Smooth muscle cell (in vitro differentiated cells): ENCODE data around the gene SMIM17. TPM values are rescaled to one million over a fixed set of nuclear protein-coding genes. Genes with fewer than 3 reads are reported as not detected.

Experiments
- DNase-seq: peaks from one replicate; lab custom pipeline; 2025; ENCODE audit not compliant: unreplicated experiment; lab: John Stamatoyannopoulos, UW
- H2AFZ ChIP-seq: fragments of 200-600 bp; sonication (generic); 2 replicates; pipeline ENCODE4 v1.6.0; 2016; ENCODE audit warnings: antibody characterized with exemption, low read depth, mild to moderate bottlenecking
- H3F3A ChIP-seq: fragments of 200-600 bp; sonication (generic); 2 replicates; pipeline ENCODE4 v1.6.0; 2017; ENCODE audit warnings: antibody characterized with exemption, low read depth
- H3K27ac ChIP-seq: fragments of 200-600 bp; sonication (generic); 2 replicates; pipeline ENCODE4 v1.5.1; 2016; ENCODE audit warnings: low read depth, mild to moderate bottlenecking
- H3K27me3 ChIP-seq: fragments of 200-600 bp; sonication (generic); 2 replicates; pipeline ENCODE4 v1.6.1; 2016; ENCODE audit warnings: low read depth, mild to moderate bottlenecking
- H3K36me3 ChIP-seq: fragments of 200-600 bp; sonication (generic); 2 replicates; pipeline ENCODE4 v1.5.1; 2016; ENCODE audit warnings: low read depth
- H3K4me1 ChIP-seq: fragments of 200-600 bp; sonication (generic); 2 replicates; pipeline ENCODE4 v1.5.1; 2016; ENCODE audit warnings: low read depth
- H3K4me2 ChIP-seq: fragments of 200-600 bp; sonication (generic); 2 replicates; pipeline ENCODE4 v1.6.0; 2016; ENCODE audit warnings: mild to moderate bottlenecking
- H3K4me3 ChIP-seq: fragments of 200-600 bp; sonication (generic); 2 replicates; pipeline ENCODE4 v1.5.1; 2016; ENCODE audit warnings: mild to moderate bottlenecking
- H3K79me2 ChIP-seq: fragments of 200-600 bp; sonication (generic); 2 replicates; pipeline ENCODE4 v1.6.0; 2016; ENCODE audit warnings: low read depth, mild to moderate bottlenecking
- H3K9ac ChIP-seq: fragments of 200-600 bp; sonication (generic); 2 replicates; pipeline ENCODE4 v1.6.0; 2016; ENCODE audit warnings: low read depth
- H3K9me3 ChIP-seq: fragments of 200-600 bp; sonication (generic); replicated peaks from 2 replicates; pipeline ENCODE4 v1.5.1; 2016; ENCODE audit warnings: low read depth
- H4K20me1 ChIP-seq: fragments of 200-600 bp; sonication (generic); 2 replicates; pipeline ENCODE4 v1.6.0; 2016; ENCODE audit warnings: low read depth
- CTCF ChIP-seq: fragments of 200-600 bp; sonication (generic); IDR thresholded peaks from 2 replicates; pipeline ENCODE4 v1.5.1; 2017; ENCODE audit warnings: borderline replicate concordance, mild to moderate bottlenecking, antibody characterized with exemption; ENCODE audit not compliant: insufficient read depth, poor library complexity, severe bottlenecking
- WGBS: methylation state at CpG from one replicate; pipeline ENCODE4 v1.1.7; 2016; ENCODE audit warnings: low lambda C conversion rate; 5-methylcytosine and 5-hydroxymethylcytosine counted together
- polyA plus RNA-seq: library from polyadenylated mRNA; unstranded; fragments of >200 nt; fragmentation: Nextera tagmentation; extraction: Ambion mirVana; gene quantifications from 2 replicates; pipeline ENCODE4 v1.2.1, GENCODE V29; 2016
- total RNA-seq: library from RNA; depleted of rRNA; stranded (reverse); fragments of >200 nt; gene quantifications from 2 replicates; pipeline ENCODE4 v1.2.3, GENCODE V29; 2014

Gene SMIM17
- total and polyA plus RNA-seq, 2 experiments from 2014 or later = 0.63 to 0.94 TPM

- peaks cover 4% of the 10 kb centered on the region for H3K9me3 ChIP-seq
- H3K4me1 ChIP-seq = no peaks in the 10 kb centered on the region
- H4K20me1 ChIP-seq = no peaks in the 10 kb centered on the region
- no peak overlapping the region for H3K4me3 ChIP-seq
- H3K36me3 ChIP-seq = no peaks in the 10 kb centered on the region
- no peak overlapping the region for H3K4me2 ChIP-seq
- H3K27me3 ChIP-seq = no peaks in the 10 kb centered on the region
- H3K79me2 ChIP-seq = no peaks in the 10 kb centered on the region
- WGBS = 81% methylated on average over 10 of the region's 10 CpGs
- no peaks in the 10 kb centered on the region for H3F3A ChIP-seq
- no peak overlapping the region for H3K9ac ChIP-seq
- no peak overlapping the region for H3K27ac ChIP-seq
- DNase-seq = no peak
- no peak overlapping the region for H2AFZ ChIP-seq
- no peak for TF ChIP-seq CTCF
Measured at GRCh38 chr19:56690670-56691069, 47.7 kb downstream of the SMIM17 start.

GRCh38 chr19:56692206-56692895 lies 49.4 kb downstream of the SMIM17 start:
- WGBS = 47% methylated on average over 8 of the region's 8 CpGs
- no peaks in the 10 kb centered on the region for H4K20me1 ChIP-seq
- no peak for TF ChIP-seq CTCF

GRCh38 chr19:56699552-56699951 lies 56.6 kb downstream of the SMIM17 start:
- no peak for DNase-seq
- TF ChIP-seq CTCF = no peak
- Histone ChIP-seq H3K9me3 (peaks cover 21% of the 10 kb centered on the region), H4K20me1 (no peaks in the 10 kb centered on the region), H3F3A (no peaks in the 10 kb centered on the region), H3K9ac (no peak overlapping the region), H3K4me1 (no peaks in the 10 kb centered on the region), H3K27ac (no peak overlapping the region), H3K4me2 (no peak overlapping the region), H3K79me2 (no peaks in the 10 kb centered on the region), H3K4me3 (no peak overlapping the region), H2AFZ (no peak overlapping the region), H3K36me3 (no peaks in the 10 kb centered on the region), H3K27me3 (no peaks in the 10 kb centered on the region)
- 60% methylated on average over 3 of the region's 3 CpGs for WGBS

More at GRCh38 chr19:56692206-56692895, 49.4 kb downstream of the SMIM17 start:
- Histone ChIP-seq H3K4me1 (no peaks in the 10 kb centered on the region), H3K27ac (no peak overlapping the region), H3K9me3 (peaks cover 4% of the 10 kb centered on the region), H3K79me2 (no peaks in the 10 kb centered on the region), H3F3A (no peaks in the 10 kb centered on the region), H3K4me3 (no peak overlapping the region), H3K4me2 (no peak overlapping the region), H2AFZ (no peak overlapping the region), H3K36me3 (no peaks in the 10 kb centered on the region), H3K9ac (no peak overlapping the region), H3K27me3 (no peaks in the 10 kb centered on the region)
- no peak for DNase-seq

GRCh38 chr19:56701895-56702294 lies 58.9 kb downstream of the SMIM17 start:
- Histone ChIP-seq H3K36me3 (no peaks in the 10 kb centered on the region), H3K4me2 (no peak overlapping the region), H3K27ac (no peak overlapping the region), H4K20me1 (no peaks in the 10 kb centered on the region), H3K4me1 (no peaks in the 10 kb centered on the region), H3K79me2 (no peaks in the 10 kb centered on the region), H3F3A (no peaks in the 10 kb centered on the region), H3K9ac (no peak overlapping the region), H3K27me3 (no peaks in the 10 kb centered on the region), H3K9me3 (peaks cover 21% of the 10 kb centered on the region), H3K4me3 (no peak overlapping the region), H2AFZ (no peak overlapping the region)
- WGBS = 55% methylated on average over 1 of the region's 1 CpG
- no peak for TF ChIP-seq CTCF
- DNase-seq = no peak
